TTC549 (cell line): Measurements from ENCODE around the gene ASIC3.

Experiments
- FAIRE-seq: peaks from 2 replicates; lab custom pipeline; 2012; peaks lifted over from hg19 to GRCh38; lab: Jason Lieb, UNC

ASIC3 gene

DNA sequence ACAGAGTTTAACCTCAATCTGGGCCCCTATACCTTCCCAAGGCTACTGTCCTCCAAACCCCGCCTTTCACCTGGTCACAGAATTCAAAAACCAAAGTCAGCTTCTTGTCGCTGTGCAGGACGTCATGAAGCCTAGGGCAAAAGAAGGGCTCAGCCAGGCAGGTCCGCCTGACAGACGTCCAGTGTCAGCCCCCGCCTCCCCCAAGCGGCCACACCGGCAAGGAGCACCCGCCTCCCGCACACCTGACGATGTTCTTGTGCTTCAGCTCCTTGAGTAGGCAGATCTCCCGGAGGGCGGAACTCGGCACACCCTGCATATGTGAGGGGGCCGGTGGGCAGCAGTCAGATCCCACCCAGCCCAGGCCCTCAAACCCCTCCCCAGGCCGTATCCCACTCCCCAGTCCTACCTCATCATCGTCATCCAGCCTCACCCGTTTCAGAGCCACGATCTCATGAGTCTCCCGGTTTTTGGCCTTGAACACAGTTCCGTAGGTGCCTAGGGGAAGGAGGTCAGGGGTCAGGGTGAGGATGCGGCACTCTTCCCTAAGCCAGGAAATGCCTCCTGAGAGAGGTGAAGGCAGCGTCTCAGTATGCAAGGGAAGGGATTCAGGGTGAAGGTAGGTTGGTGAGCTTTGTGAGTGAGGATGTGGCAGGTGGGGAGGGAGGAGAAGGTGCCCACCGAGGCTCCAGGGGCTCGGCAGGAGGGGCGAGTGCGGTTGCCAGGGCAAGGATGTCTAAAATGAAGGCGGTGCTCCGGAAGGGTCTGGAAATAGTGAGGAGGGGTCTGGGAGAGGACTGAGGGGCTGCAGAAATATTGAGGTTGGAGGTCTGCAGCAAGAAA is 8.6 kb downstream of the ASIC3 start:
- no peak for FAIRE-seq

DNA sequence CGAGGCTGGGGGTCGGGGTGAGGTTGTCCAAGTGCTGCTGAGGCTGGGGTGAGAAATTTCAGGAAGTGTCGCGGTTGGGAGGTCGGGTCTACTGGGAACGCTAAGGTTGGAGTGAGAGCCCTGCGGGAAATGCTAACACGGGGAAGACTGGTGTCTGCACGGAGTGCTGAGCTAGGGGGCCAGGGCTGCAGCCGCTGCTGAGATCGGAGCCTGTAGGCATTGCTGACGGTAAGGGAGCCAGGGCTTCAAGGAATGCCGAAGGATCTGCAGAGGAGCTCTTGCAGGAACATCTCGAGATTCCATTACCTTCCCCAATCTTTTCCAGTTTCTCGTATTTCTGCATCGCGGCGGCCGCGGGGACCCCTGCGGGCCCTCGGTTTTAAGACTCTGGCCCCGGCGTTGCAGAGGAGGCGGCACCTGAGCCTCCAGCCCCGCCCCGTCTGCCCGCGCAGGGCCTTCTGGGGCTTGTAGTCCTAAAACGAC is 9.2 kb downstream of the ASIC3 start, which contains the start of gene CDK5:
Gene CDK5, minus strand, starts transcription at position 392 of the 483 bp plus-strand sequence. Its CDS starts 49 bp downstream, at position 343.
- FAIRE-seq = no peak

DNA sequence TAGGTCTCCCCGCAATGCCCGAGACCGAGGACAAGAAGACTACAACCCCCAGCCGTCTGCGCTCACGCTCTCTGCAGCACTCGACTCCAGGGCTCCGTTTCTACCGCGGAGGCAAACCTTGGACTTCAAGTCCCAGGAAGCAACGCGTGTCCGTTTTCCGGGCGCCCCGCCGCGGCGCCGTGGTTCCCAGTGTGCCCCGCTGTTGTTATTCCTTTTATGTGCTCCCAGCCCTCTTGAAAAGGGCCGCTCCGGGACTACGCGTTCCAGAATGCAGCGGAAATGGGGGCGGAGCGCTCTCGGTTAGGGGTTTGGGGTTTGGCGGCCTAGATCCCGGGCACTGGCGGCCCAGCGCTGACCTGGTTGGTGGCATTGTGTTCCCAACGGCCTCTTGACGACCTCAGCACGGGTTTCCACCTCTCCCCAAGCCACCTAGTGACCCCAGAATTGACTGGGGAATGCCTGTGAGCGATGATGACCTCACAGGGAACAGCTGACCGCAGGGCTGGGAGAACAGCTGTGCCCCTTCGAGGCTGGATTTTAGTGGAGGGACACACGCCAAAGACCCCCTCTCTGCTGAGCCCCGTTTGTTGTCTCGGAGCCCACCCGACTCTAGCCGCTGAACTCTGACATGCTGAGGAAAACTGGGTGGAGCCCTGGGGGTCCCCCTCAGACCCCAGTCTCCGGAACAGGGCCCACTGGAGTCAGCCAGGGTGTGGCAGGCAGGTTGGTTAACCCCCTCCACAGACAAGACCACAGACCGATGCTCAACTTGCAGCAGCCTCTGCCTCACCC is 9.9 kb downstream of the ASIC3 start:
- FAIRE-seq = peak; percentile 93

DNA sequence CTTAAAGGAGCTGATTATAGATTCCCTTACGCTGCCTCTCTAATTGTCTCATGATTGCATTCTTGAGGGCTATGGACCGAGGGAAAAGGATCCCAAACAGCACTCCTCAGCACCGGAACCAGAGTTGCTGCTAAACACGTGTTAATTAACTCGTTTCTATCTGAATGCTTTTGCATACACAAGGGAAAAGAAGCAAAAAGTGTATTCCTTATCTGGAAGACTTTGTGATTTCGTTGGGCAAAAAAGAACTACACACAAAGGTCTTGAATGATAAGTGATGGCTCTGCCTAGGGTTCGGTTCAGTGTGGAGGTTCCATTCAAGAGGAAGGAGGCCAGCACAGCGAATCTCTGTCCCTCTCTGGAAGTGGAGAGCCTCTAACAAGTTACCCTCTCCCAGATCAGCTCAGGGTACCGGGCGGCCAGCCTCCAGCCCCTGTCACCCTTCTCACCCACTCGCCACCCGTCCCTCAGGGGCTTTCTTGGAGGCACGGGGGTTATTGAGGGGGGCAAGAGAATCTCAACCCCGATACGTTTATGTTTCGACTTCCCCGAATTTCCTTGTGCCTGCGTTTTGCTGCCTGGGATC is 10.5 kb downstream of the ASIC3 start:
- FAIRE-seq = no peak

DNA sequence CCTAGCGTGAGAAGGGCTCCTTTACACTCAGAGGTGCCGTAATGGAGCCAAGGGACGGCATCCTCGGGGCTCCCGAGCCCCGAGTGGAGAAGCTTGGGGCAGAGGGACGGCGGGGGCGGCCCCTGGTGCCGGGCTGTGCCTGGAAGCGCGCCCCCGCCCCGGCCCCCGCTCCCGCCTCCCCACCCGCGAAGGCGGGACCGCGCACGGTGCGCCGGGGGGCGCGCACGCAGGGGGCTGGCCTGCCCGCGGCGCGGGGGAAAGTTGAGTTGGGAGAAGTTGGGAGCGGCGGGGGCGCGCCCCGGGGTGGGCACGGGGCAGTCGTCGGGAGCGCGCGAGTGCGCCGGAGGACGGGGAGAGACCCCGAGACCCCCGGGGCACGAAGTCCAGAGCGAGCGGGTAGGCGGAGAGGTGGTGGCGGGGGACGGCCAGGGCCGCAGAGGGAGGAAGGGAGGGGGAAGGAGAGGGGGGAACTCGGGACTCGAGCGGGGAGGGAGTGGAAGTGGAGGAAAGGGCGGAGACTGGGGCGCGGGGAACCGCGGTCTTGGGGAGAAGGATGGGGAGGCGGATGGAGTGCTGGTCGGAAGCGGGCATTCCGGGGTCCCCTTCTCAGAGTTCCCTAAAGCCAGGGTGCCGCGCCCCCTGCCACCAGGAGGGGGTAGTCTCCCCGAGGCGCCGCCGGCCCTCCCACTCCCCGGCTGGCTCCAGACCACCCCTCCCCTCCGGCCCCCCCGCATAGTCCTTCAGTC is 11.2 kb downstream of the ASIC3 start, which contains the start of gene SLC4A2:
Gene SLC4A2, plus strand, starts transcription at position 223 of the 746 bp plus-strand sequence. CDS start 2,399 bp downstream, outside the sequence.
- no peak for FAIRE-seq

DNA sequence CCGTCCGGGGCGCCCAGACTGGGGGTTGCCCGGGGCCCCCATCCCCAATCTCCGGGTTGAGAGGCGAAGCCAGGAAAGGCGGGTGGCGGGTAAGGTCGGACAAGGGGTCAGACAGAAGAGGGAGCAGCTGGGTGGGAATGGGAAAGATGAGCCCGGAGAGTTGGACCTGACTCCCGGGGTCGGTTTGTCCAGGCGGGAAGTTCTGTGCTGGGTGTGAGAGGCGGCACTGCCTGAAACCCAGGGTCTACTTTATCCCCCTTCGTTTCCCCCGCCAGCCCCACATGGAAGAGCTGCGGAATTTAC is 11.7 kb downstream of the ASIC3 start:
- FAIRE-seq = no peak

DNA sequence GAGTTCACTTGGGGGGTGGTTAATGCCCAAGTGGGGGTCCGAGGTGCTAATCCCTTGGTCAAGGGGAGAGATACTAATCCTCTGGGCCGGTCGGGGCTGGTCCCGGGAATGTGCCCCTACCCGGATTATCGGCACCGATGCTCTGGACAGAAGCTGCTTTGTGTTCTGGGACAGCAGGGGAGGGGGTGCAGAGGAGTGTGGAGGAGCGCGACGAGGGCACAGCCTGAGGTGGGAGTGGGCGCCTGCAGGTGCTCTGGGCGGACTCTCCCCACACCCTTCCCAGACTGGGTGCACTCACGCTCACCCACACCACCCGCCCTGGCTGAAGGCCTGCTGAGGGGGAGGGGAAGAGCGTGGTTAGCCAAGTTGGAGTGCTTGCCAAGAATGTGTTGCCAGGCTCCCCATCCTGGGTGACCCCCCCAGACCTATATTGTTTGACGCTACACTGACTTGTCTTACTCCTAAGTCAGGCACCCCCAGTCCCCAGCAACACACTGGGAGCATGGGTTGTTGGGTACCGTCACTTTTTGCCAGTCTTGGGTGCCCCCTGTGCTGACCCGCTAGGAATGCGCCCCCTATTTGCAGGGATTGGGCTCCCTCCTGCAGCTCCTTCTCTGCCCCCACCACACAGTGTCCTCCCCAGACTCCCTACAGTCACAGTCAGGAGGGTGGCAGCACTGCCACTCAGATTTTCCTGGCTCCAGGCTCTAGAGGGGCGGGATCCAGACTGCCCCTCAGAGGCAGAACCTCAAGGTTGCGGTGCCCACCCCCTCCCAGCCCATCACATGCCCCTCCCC is 12.3 kb downstream of the ASIC3 start:
- no peak for FAIRE-seq

DNA sequence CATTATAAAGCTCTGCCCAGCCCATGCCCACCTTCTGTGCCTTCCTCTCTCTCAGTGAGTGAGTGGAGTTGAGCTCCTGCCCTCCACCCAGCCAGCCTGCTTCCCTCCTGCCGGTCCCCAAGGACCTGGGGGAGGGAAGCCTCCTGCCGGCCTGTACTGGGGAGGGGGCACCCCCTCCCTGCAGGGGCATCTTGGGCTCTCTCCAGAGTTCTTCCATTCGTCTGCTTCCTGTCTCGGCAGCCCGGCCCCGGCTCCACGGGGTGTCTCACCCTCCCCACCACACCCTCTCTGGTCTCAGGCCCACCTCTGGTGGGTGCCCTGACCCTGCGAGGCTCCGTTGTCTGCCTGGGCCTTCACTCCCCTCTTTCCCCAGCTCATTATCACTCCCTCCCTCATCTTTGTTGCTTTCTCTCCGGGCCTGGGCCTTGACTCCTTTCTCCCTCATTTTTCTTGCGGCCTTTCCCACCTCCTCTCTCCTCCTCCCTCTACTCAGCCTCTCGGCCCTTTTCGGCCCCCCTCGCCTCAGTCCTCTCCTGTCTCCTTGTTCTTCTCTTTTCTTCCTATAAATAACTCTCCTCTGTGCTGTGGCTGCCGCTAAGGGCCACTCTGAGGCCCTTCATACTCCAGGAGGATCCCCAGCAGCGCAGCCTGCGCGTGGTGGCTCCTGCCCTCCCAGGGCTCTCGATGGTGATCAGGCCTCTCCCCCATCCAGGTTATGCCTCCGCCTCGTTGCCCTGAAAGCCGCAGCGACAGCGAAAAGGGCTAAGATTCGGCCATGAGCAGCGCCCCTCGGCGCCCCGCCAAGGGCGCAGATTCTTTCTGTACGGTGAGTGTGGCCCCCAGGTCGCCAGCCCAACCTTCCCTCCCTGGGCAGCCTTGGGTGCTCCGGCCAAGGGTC is 13.1 kb downstream of the ASIC3 start:
- no peak for FAIRE-seq

DNA sequence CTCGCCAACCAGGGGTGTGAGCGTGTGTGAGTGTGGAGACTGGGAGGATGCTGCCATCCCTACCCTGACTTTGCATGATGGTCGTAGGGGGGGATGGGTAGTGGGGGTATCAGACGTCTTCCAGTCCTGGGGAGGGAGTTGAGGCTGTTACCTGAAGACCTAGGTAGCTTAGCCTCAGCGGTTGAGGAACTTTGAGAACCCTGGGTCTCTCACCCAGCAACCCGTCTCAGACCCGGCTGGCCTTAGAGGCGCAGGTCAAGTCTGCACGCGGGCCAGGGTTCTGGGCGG is 13.7 kb downstream of the ASIC3 start:
- FAIRE-seq = no peak

DNA sequence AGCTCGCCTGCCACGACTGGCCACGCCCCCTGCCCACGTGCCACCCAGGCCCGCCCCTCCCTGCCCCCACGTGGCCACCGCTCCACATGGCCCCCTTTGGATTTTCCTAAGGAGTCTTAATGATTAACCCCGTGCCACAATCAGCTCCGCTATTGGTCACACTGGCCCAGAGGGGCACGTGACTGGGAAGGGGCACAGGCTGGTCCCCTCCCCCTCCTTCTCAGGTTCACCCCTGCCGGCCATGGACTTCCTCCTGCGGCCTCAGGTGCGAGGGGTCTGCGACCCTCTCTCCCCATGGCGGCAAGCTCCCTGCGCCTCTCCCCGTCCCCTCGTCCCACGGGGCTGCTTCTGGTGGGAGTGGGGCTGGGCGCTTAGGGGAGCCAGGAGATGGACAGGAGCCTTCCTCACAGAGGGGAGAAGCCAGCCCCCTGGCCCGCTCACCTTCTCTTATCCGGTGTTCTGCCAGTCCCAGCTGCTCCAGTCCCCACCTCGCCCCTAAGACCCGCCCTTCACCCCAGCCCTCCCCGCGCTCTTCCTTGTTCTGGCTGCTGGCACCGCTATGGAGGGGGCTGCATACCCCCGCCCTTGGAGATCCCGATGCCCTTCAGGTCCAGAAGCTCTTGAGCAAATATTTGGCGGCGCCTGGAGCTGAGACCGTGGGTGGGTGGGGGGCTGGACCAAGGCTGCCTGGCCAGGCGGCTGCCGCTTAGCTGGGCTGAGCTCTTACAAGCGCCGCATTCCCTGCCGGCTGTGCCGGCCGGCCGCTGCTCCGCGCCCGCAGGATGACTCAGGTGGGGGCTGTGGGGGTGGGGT is 14.3 kb downstream of the ASIC3 start:
- no peak for FAIRE-seq

DNA sequence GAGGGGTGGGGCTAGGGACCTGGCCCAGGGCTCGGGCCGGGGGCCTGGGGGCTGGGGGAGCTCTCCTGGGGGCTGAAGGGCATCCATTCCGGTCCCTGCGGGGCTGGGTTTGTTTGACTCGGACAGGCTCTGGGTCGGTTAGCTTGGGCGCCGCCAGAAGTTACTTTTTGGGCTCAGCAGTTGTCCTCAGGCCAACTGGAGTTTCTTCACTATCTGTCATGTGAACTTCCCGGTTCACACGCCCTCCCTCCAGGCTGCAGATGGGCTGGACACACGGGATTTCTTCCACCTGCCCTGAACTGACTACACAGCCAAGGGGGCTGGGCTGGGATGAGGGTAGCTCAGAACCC is 14.9 kb downstream of the ASIC3 start:
- no peak for FAIRE-seq

DNA sequence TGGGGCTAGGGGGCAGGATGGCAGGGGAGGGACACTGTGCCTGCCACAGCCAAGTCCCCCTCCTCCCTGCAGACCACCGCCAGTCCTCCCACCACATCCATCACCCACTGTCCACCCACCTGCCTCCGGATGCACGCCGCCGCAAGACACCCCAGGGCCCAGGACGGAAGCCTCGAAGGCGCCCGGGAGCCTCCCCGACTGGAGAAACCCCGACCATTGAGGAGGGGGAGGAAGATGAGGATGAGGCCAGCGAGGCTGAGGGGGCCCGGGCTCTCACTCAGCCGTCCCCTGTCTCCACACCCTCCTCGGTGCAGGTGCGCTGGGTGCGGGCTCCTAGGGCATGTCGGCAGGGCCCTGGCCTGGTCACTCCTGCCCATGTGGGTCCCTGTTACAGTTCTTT is 16.1 kb downstream of the ASIC3 start:
- FAIRE-seq = no peak

DNA sequence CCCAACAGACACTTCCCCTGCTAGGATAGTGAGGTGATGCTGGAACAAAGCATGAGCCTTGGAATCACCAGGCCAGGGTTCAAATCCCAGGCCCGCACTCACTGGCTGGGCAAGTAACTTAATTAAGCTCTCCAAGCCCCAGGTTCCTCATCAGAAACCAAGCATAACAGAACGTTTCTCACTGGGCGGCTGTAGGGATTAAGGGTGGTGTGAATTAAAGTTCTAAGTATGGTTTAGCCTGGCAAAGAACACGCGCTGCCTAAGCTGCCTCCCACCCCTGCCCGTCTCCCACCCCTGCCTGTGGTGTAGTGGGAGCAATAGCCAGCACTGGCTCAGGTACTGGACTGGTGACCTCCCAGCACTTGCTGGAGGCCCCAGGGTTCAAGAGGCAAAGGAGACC is 16.7 kb downstream of the ASIC3 start:
- no peak for FAIRE-seq

DNA sequence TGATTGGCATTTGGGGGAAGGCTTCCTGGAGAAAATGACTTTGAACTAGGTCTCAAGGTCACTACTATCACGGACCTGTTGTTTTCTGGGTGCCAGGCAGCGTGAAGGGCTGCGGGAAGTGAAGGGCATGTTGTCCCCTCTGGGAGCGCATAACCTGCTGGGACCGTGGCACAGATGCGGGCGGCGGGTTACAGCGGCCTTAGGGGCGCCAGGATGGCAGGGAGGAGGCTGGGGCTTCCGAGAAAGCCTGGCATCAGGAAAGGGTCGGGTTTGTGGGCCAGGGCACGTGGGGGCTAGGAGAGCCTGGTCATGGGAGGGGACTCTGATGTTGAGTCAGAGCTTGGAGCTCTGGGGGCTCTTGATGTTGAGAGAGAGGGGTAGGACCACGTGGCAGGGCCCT is 17.2 kb downstream of the ASIC3 start:
- no peak for FAIRE-seq

DNA sequence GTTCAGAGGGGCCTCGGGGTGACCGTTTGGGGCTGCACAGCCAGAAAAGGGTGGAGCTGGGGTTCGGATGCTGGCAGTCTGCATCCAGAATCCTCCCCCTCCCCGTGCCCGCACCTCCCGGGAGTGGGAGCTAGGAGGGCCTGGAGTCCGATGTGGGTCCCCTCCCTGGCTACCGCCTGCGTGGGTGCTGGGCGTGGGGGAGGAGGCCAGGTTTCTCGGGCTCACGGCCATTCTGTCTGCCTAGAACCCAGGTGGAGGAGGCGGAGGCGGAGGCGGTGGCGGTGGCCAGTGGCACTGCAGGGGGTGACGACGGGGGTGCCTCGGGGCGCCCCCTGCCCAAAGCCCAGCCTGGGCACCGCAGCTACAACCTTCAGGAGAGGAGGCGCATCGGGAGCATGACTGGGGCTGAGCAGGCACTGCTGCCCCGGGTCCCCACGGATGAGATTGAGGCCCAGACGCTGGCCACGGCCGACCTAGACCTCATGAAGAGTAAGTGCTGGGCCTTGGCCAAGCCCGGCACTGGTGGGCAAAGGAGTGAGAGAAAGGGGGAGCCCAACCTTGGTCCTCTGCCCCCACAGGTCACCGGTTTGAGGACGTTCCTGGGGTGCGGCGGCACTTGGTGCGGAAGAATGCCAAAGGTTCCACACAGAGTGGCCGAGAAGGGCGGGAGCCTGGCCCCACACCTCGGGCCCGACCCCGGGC is 18.1 kb downstream of the ASIC3 start:
- no peak for FAIRE-seq

DNA sequence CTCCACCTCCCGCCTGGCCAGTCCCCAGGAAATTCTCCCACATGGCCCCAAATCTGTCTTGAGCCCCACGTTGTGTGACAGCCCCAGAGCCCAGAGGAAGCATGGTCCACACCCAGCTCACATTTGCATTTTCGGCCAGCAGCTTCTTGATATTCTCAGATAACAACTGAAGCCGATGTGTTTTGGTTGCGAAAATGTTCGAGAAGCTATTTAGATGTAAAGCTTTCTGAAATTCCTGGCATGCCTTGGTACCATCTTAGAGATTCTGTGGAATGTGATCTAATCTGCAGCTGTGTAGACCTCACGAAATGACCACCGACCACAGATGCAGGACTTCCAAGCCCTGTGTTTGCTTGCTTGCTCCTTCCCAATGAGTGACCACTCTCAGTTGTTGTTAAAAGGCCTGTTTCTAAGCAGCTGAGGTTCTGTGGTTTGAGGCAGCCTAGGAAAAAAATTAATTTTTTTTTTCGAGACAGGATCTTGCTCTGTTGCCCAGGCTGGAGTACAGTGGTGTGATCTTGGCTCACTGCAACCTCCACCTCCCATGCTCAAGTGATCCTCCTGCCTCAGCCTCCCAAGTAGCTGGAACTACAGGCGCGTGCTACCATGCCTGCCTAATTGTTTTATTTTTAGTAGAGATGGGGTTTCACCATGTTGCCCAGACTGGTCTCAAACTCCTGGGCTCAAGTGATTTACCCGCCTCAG is 19.9 kb downstream of the ASIC3 start:
- no peak for FAIRE-seq

DNA sequence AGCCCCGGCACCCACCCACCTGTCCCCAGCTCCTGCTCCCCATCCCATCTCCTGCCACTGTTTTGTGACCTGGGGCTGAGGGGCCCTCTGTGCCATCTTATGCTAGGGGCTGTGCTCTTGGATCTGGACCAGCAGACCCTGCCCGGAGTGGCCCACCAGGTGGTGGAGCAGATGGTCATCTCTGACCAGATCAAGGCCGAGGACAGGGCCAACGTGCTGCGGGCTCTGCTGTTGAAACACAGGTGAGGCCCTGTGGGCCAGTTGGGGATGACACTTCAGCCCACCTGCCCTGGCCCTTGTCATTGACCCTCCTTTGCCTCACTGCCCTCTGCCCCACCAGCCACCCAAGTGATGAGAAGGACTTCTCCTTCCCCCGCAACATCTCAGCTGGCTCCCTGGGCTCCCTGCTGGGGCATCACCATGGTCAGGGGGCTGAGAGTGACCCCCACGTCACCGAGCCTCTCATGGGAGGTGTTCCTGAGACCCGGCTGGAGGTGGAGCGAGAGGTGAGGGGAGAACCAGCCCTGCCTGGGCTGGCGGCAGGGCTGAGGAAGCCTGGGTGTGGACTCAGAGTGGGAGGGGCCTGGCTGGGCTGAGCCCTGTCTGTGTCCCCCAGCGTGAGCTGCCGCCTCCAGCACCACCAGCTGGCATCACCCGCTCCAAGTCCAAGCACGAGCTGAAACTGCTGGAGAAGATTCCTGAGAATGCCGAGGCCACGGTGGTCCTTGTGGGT is 21.7 kb downstream of the ASIC3 start:
- no peak for FAIRE-seq

DNA sequence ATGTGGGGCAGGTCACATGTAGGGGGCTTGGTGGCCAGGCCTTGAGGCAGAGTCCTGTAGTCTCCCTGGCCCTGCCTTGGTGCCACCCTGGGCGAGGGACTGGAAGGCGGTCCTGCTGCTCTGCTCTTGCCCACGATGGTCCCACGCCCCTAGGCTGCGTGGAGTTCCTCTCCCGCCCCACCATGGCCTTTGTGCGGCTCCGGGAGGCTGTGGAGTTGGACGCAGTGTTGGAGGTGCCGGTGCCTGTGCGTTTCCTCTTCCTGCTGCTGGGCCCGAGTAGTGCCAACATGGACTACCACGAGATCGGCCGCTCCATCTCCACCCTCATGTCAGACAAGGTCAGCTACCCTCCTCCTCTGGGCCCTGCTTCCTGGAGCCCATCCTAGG is 22.2 kb downstream of the ASIC3 start:
- FAIRE-seq = no peak
